Mesodermal cell (in vitro differentiated cells): ENCODE data around the gene ANKRD30B.
"Not testable (repeated sequence)": the region's sequence is repeated elsewhere in the genome, so short reads cannot be mapped to it uniquely, and the experiment has no call there.

Source experiments
- H3K27ac ChIP-seq: 2 replicates; pipeline ENCODE4 v1.7.0; 2013; ENCODE audit warnings: mild to moderate bottlenecking, low read depth, low read length, moderate library complexity; ENCODE audit not compliant: severe bottlenecking
- H3K36me3 ChIP-seq: 2 replicates; pipeline ENCODE4 v1.7.1; 2013; ENCODE audit warnings: mild to moderate bottlenecking, low read length, moderate library complexity; ENCODE audit not compliant: control insufficient read depth, insufficient read depth
- H3K4me1 ChIP-seq: one replicate; pipeline ENCODE4 v1.7.1; 2013; ENCODE audit warnings: mild to moderate bottlenecking, low read length; ENCODE audit not compliant: insufficient read depth, control insufficient read depth, poor library complexity, severe bottlenecking
- H3K4me3 ChIP-seq: 2 replicates; pipeline ENCODE4 v1.7.0; 2013; ENCODE audit warnings: low read length, control low read depth, mild to moderate bottlenecking; ENCODE audit not compliant: insufficient read depth, poor library complexity, severe bottlenecking; ENCODE audit errors: extremely low read depth
- H3K9me3 ChIP-seq: 2 replicates; pipeline ENCODE4 v1.7.1; 2013; ENCODE audit warnings: mild to moderate bottlenecking, low read length, moderate library complexity; ENCODE audit not compliant: control insufficient read depth
- WGBS, 2 experiments: methylation state at CpG; one replicate each; pipeline ENCODE4 v1.1.5; 2013; ENCODE audit warnings: missing lambda C conversion rate in 2 of 2; ENCODE audit not compliant: insufficient coverage in 2 of 2; 5-methylcytosine and 5-hydroxymethylcytosine counted together

Gene ANKRD30B

DNA sequence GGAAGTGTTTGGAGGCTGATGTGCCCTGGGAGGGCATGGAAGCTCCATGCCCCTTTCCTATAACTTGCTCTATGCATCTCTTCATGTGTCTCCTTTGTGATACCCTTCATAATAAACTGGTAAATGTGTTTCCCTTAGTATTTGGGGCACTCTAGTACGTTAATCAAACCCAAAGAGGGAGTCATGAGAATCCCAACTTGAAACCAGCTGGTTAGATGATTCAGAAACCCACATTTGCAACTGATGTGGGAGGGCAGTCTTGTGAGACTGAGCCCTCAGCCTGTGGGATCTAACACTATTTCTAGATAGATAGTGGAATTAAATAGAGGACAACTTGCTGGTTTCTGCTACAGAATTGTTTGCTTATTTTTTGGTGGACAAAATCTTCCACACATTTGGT lies 20.3 kb downstream of the ANKRD30B start:
- Histone ChIP-seq H3K27ac (no peak overlapping the region), H3K4me1 (no peaks in the 10 kb centered on the region), H3K4me3 (no peak overlapping the region), H3K9me3 (peaks cover 23% of the 10 kb centered on the region), H3K36me3 (no peaks in the 10 kb centered on the region)
- 0% methylated on average over 1 of the region's 1 CpG; no CpG with 5 or more reads in 1 of the 2 experiments for WGBS, 2 experiments

DNA sequence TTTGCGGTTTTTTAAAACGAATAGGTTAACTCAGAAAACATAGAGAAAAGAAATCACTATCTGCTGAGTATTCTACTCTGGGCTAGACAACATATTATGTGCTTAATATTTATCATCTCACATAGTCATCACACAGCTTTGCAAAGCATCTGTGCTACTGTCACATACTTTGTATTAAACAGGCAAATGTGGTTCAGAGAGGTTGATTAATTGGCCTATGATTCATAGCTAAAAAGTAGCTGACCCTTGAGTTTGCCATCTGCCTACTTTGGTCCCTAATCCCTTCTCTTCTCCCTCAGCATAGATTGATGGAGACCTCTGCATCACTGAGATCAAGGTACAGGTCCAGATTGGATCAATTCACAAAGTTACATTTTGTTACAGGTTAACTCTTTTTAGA lies 21.4 kb downstream of the ANKRD30B start:
- no peak overlapping the region for H3K4me3 ChIP-seq
- H3K27ac ChIP-seq, result no peak overlapping the region
- peaks cover 23% of the 10 kb centered on the region for H3K9me3 ChIP-seq
- no peaks in the 10 kb centered on the region for H3K36me3 ChIP-seq
- no CpG with 5 or more reads among the region's 2 CpGs for WGBS, 2 experiments
- no peaks in the 10 kb centered on the region for H3K4me1 ChIP-seq

DNA sequence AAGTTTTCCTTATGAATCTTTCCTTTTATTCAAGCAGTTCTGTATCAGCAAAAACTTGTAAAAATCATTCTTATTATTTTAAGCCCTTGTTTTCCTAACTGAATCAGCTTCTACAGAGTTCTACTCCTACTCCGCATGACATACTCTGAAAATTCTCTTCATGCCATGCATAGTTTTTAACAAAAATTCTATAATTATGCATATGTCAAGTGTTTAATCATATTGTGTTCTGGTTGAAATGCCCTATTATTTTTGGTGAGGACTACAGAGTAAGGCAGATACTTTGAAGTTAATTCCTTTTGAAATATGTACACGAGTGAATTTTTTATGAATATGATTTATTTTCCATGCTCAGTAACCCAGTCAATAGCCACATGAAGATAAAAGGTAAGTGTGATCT lies 28.8 kb downstream of the ANKRD30B start:
- Histone ChIP-seq H3K27ac (no peak overlapping the region), H3K9me3 (peaks cover 27% of the 10 kb centered on the region), H3K36me3 (no peaks in the 10 kb centered on the region), H3K4me3 (no peak overlapping the region), H3K4me1 (no peaks in the 10 kb centered on the region)
- no CpG with 5 or more reads among the region's 2 CpGs for WGBS, 2 experiments

- no peaks in the 10 kb centered on the region for H3K4me1 ChIP-seq
- no peak overlapping the region for H3K4me3 ChIP-seq
- H3K27ac ChIP-seq, result no peak overlapping the region
- H3K36me3 ChIP-seq, result no peaks in the 10 kb centered on the region
- WGBS, 2 experiments, result 73 to 100% methylated on average over 1 of the region's 3 CpGs
- H3K9me3 ChIP-seq, result peaks cover 30% of the 10 kb centered on the region
Observed at GRCh38 chr18:14781671-14782070, 33.7 kb downstream of the ANKRD30B start.

DNA sequence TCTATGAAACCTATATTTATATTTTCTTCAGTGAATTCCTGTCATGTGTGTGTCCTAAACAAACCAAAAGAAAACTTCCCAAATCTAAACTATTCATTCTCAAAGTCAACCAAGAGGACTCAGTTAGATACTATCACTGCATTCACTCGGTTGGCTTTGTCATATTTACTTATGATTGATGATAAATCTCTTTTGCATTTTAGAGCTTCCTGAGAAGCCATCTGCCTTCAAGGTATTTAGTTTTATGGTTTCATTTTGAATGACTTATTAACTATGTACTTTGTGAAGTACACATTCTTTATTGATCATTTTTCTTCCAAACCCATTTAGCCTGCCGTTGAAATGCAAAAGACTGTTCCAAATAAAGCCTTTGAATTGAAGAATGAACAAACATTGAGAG lies 36.2 kb downstream of the ANKRD30B start:
- no peak overlapping the region for H3K27ac ChIP-seq
- WGBS, 2 experiments, result no CpG with 5 or more reads among the region's 2 CpGs
- no peak overlapping the region for H3K4me3 ChIP-seq
- H3K4me1 ChIP-seq, result no peaks in the 10 kb centered on the region
- peaks cover 19% of the 10 kb centered on the region for H3K9me3 ChIP-seq
- H3K36me3 ChIP-seq, result no peaks in the 10 kb centered on the region

DNA sequence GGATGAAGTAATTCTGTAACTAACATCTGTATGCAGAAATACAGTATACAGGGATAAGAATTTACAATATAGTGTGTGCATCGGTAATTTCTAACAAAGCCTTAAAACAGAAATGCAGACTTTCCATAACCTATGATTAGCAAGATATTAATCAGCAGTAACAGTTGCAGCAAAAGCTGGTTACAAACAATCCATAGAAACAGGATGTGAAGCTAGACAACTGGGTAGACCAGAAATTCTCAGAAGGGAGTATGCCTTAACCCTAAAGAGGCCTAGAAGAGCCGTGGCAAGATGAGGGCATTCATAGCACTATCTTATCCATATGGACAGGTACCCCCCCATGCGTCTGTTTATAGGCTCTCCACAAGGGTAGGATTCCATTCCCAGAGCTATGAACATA lies 48.9 kb downstream of the ANKRD30B start:
- H3K4me3 ChIP-seq, H3K27ac ChIP-seq, H3K4me1 ChIP-seq, H3K36me3 ChIP-seq: not testable (repeated sequence)
- WGBS, 2 experiments, result 52 to 62% methylated on average over 2 of the region's 3 CpGs
- H3K9me3 ChIP-seq, result peaks cover 13% of the 10 kb centered on the region

GRCh38 chr18:14797969-14798764 lies 50.2 kb downstream of the ANKRD30B start:
- not testable (repeated sequence) for H3K36me3 ChIP-seq, H3K4me3 ChIP-seq, H3K4me1 ChIP-seq, H3K27ac ChIP-seq
- H3K9me3 ChIP-seq, result peaks cover 13% of the 10 kb centered on the region
- 85 to 86% methylated on average over 7 to 9 of the region's 12 CpGs for WGBS, 2 experiments

DNA sequence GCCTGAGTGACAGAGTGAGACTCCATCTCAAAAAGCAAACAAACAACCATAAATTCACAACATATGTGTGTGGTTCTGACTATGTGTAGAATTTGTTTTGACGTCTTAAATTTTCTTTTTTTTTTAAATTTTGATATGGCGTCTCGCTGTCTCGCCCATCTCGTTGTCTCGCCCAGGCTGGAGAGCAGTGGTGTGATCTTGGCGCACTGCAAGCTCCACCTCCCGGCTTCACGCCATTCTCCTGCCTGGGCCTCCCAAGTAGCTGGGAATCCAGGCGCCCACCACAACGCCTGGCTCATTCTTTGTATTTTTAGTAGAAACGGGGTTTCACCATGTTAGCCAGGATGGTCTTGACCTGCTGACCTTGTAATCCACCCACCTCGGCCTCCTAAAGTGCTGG lies 63.1 kb downstream of the ANKRD30B start:
- not testable (repeated sequence) for H3K27ac ChIP-seq, H3K36me3 ChIP-seq, H3K4me3 ChIP-seq, H3K4me1 ChIP-seq, H3K9me3 ChIP-seq
- WGBS, 2 experiments, result 91 to 98% methylated on average over 6 to 8 of the region's 13 CpGs

GRCh38 chr18:14826972-14827632 lies 79.1 kb downstream of the ANKRD30B start:
- not testable (repeated sequence) for H3K4me1 ChIP-seq, H3K9me3 ChIP-seq, H3K27ac ChIP-seq, H3K36me3 ChIP-seq, H3K4me3 ChIP-seq
- WGBS, 2 experiments, result no CpG with 5 or more reads among the region's 2 CpGs

- H3K4me3 ChIP-seq, H3K4me1 ChIP-seq, H3K27ac ChIP-seq, H3K36me3 ChIP-seq, H3K9me3 ChIP-seq: not testable (repeated sequence)
- no CpG with 5 or more reads among the region's 2 CpGs for WGBS, 2 experiments
Observed at GRCh38 chr18:14841607-14842006, 93.6 kb downstream of the ANKRD30B start.

DNA sequence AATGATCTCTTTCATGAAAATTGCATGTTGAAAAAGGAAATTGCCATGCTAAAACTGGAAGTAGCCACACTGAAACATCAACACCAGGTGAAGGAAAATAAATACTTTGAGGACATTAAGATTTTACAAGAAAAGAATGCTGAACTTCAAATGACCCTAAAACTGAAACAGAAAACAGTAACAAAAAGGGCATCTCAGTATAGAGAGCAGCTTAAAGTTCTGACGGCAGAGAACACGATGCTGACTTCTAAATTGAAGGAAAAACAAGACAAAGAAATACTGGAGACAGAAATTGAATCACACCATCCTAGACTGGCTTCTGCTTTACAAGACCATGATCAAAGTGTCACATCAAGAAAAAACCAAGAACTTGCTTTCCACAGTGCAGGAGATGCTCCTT lies 103.6 kb downstream of the ANKRD30B start:
- not testable (repeated sequence) for H3K36me3 ChIP-seq, H3K4me3 ChIP-seq, H3K9me3 ChIP-seq, H3K4me1 ChIP-seq, H3K27ac ChIP-seq
- no CpG with 5 or more reads among the region's 2 CpGs for WGBS, 2 experiments
